HG02981 (cell line): ENCODE measurements around the gene PARD6G.
"Not testable (repeated sequence)": the region's sequence is repeated elsewhere in the genome, so short reads cannot be mapped to it uniquely, and the experiment has no call there.

Experiments used
- ATAC-seq: cut with Tn5 transposase; IDR thresholded peaks from one replicate; pipeline ENCODE4 v1.9.1; 2021; ENCODE audit warnings: mild to moderate bottlenecking, moderate library complexity; ENCODE audit not compliant: unreplicated experiment

Gene PARD6G

GRCh38 chr18:80175451-80176204 lies 71.7 kb downstream of the PARD6G start:
- ATAC-seq, result no peak

GRCh38 chr18:80173060-80173459 lies 74.3 kb downstream of the PARD6G start:
- ATAC-seq, result no peak

GRCh38 chr18:80172056-80172455 lies 75.3 kb downstream of the PARD6G start:
- no peak for ATAC-seq

GRCh38 chr18:80171054-80171872 lies 76.1 kb downstream of the PARD6G start:
- ATAC-seq, result no peak

GRCh38 chr18:80170395-80171053 lies 76.8 kb downstream of the PARD6G start:
- no peak for ATAC-seq

GRCh38 chr18:80169607-80170006 lies 77.7 kb downstream of the PARD6G start:
- ATAC-seq, result no peak

- ATAC-seq, result no peak
Measured at GRCh38 chr18:80168982-80169381, 78.3 kb downstream of the PARD6G start.

- no peak for ATAC-seq
Measured at GRCh38 chr18:80168346-80168745, 79.0 kb downstream of the PARD6G start.

- no peak for ATAC-seq
Measured at GRCh38 chr18:80167931-80168330, 79.4 kb downstream of the PARD6G start.

- ATAC-seq, result no peak
Measured at GRCh38 chr18:80167331-80167730, 80.0 kb downstream of the PARD6G start.

GRCh38 chr18:80166725-80167124 lies 80.6 kb downstream of the PARD6G start:
- no peak for ATAC-seq

GRCh38 chr18:80166240-80166639 lies 81.1 kb downstream of the PARD6G start:
- ATAC-seq, result no peak

GRCh38 chr18:80164727-80165355 lies 82.5 kb downstream of the PARD6G start:
- ATAC-seq, result not testable (repeated sequence)

GRCh38 chr18:80163183-80163582 lies 84.1 kb downstream of the PARD6G start:
- no peak for ATAC-seq

GRCh38 chr18:80161781-80162417 lies 85.4 kb downstream of the PARD6G start:
- no peak for ATAC-seq

GRCh38 chr18:80159713-80160636 lies 87.3 kb downstream of the PARD6G start:
- ATAC-seq, result peak; percentile 45

- no peak for ATAC-seq
Measured at GRCh38 chr18:80158365-80158764, 88.9 kb downstream of the PARD6G start.

GRCh38 chr18:80157708-80158343 lies 89.5 kb downstream of the PARD6G start:
- ATAC-seq, result no peak

GRCh38 chr18:80154293-80154692 lies 93.0 kb downstream of the PARD6G start:
- ATAC-seq, result peak; percentile 62
